ENCODE results near the gene IP6K3.
A peak's percentile ranks its signal among the peaks of the same experiment; 100 is the strongest.

Gene IP6K3

DNA sequence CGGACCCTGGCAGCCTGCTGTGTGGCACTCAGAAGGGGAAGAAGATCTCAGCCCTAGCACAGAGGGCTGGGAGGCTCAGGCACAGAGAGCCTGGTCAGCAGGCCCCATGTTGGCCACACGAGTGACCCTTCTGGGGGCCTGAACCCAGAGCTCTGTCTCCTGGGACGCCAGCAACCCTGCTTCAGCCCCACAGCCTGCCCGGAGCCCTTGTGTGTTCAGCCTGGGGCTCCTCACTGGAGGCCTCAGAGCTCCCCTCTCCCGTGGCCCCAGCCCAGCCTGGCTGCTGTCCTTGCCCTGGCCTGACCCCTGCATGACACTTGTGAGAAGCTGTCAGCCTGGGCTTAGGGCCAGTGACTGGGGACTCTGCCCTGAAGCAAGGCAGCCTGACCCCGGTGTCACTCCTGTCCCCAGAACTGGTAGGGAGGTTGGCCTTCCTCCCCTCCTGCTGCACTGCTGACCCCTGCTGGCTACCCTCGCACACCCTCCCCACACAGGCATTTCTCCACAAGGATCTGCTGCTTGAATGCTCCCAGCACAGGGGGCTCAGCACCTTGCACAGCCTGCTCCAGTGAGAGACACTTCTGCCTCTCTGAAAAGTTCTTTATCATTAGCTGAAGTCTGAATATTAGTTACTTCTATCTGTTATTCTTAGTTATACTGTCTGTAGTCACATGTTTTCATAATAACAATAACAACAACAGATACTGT, 15.4 kb upstream of the IP6K3 start:
- peak in 1 of 3 donors; percentile 16 for DNase-seq (ENCODE audit: low read depth in 3 of 3, low spot score in 1 of 3)

DNA sequence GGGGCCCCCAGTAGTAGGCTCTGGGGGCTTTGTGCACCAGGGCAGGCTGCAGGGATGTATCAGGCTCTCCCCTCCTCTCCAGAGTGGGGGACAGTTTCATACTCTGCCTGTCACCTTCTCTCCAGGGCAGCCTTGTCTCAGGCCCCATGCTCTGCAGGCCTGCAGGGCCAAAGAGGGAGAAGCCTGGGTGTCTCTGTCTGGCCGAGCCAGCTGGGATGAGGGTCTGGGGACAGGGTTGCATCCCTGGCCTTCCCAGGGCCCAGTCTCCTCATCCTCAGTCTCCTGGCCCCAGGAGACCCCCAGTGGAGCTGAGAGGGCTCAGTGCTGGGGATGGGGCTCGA, 14.8 kb upstream of the IP6K3 start:
- no peak for DNase-seq (ENCODE audit: low read depth in 3 of 3, low spot score in 1 of 3)

DNA sequence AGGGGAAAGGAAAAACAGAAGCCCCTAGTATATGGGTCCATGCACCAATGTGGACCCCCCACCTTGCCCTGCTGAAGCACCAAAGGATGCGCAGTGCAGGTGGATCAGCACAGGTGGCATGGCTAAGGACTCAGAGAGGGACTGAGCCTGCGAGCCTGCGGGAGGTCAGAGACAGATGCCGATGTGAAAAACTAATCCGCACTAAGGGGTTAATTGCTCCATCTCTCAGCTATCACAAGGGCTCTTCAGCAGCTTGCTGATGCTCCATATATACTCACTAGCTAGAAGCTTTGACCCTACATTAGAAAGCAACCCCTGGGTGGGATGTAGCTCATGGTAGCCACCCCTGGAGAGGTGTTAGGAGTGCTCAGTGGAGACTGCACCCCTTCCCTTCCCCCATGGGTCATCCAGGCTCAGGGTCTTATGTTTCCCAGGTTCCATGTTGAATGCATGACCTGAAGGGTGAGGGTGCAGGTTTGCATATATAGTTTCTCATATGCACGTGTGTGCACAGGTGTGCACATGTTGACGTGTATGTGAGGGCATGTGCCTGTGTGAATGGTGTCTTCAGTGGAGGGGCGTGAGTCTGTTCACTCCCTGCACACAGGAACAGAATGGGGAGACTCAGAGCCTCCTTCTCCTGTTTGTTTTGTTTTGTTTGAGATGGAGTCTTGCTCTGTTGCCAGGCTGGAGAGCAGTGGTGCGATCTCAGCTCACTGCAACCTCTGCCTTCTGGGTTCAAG, 13.4 kb upstream of the IP6K3 start:
- no peak for DNase-seq (ENCODE audit: low read depth in 3 of 3, low spot score in 1 of 3)

DNA sequence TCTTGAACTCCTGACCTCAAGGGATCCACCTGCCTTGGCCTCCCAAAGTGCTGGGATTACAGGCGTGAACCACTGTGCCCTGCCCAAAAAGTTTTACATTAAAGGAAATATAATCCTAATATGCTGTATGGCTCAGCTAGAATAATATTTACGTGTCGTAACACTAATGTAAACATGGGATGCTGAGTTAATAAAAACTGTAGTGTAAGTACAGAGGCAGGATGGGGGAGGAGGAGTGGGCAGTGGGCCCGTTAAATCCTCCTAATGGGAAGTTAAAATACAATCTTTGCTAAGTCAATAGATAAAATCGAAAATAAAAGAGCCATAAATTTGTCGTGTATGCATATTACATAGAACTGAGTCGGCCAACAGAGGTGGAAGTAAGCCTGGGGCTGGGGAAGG, 12.1 kb upstream of the IP6K3 start:
- no peak for DNase-seq (ENCODE audit: low read depth in 3 of 3, low spot score in 1 of 3)

DNA sequence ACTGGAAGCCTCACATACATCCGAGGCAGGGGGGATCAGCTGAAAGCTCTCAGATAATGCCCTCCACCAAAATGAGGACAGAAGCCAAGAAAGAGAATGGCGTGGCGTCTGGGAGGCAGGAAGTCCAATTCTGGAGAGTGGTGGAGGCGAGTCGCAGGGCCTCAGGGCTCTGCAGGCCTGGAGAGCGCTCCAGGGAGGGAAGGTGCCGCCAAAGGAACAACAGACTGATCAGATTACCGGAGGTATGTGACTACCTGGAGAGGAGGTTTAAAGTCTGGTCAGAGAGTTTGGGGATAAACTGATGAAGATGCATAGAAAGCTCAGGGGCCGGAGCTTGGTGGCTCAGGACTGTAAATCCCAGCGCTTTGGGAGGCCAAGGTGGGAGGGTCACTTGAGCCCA, 11.2 kb upstream of the IP6K3 start:
- no peak for DNase-seq (ENCODE audit: low read depth in 3 of 3, low spot score in 1 of 3)

DNA sequence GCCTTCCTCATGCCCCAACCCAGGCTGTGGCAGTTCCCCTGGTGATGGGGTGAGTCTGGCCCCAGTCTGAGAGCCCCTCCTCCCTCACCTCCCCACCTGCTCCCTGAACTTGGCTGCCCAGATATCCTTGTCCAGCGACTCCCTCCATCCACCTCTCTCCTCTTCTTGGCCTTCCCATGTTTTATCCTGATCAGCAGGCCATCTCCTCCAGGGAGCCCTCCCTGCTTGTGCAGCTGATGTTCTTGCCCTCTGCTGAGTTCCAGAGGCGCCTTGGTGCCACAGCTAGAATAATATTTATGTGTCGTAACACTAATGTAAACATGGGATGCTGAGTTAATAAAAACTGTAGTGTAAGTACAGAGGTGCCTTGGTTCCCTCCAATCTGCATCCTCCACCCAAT, 10.4 kb upstream of the IP6K3 start:
- DNase-seq (ENCODE audit: low read depth in 3 of 3, low spot score in 1 of 3), result no peak

DNA sequence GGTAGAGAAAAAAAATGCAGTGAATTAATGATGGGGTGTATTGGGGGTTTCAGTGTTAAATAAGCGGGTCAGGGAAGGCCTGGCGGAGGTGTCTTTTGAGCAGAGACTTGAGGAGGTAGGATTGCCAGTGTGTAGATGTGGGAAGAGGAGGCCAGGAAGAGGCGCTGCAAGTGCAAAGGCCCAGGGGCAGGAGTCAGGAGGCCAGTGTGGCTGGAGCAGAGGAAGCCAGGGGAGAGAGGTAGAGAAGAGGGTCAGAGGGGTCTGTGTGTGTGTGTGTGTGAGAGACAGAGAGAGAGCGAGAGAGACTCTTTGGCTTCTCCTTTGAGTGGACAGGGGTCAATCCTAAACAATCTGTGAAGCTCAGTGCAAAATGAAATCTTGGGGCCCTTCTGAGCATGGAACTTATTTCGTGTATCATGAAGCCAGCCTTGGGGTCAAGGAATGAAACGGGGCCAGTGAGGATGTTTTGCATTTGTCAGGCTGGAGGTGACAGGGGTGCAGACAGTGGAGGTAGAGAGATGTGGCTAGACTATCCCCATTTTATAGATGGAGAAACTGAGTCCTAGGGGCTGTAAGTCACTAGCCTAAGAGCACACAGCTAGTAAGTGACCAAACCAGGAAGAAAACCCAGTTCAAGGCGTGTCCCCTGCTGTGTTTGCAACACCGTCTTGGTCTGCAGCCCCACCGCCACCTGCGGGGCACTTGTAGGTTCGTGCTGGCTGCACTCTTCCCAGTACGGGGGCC, 9.7 kb upstream of the IP6K3 start:
- no peak for DNase-seq (ENCODE audit: low read depth in 3 of 3, low spot score in 1 of 3)

DNA sequence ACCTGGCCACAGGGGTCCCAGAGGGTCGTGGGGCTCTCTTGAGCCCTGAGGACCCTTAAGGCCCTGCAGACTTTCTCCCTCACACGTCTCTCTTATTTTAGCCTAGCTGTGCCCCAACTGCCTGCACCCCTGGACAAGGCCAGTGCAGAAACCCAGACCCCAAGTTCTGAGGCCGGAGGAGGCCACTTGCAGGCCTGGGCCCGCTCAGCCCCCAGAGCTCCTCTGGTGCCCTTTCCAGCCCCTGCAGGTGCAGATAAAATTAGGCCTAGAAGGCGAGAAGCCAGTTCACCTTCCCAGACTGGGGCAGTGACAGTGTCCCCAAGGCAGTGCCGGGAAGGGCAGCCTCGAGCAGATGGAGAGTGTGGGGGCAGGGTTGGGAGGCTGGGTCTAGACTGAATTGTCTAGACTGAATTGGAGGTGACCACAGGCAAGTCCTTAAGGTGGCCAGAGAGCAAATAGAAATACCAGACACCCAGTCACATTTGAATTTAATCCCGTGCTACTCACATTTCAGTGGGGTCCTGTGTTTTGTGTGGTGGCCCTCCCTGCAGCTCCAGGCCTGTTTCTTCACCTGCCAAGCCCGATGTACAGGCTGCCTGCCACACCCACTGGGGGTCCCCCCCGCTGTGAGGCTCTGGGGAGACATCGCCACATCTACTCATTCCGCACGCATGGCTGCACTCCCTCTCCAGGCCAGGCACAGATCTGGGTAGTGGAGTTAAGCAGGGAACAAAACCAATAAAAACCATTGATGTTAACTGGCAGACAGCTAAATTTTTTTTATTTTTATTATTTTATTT, 8.6 kb upstream of the IP6K3 start:
- DNase-seq (ENCODE audit: low read depth in 3 of 3, low spot score in 1 of 3), result no peak

DNA sequence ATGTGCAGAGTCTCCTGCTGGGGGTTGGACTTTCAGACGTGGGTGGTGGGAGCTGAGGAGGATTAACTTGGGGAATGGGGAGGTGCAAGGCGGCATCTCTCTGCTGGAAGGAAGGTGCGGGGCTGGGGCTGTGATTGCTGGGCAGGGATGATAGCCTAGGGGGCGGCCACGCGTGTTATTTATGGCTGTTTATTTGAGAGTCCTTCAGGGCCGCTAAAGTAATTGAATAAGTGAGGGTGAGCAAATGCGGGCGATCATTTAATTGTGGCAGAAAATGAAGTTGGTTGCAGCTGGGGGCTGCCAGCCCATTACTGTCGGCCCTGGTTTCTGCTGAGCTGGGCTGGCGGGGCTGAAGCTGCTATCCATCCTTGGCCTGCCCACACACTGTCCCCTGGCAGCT, 7.5 kb upstream of the IP6K3 start:
- DNase-seq (ENCODE audit: low read depth in 3 of 3, low spot score in 1 of 3), result no peak

DNA sequence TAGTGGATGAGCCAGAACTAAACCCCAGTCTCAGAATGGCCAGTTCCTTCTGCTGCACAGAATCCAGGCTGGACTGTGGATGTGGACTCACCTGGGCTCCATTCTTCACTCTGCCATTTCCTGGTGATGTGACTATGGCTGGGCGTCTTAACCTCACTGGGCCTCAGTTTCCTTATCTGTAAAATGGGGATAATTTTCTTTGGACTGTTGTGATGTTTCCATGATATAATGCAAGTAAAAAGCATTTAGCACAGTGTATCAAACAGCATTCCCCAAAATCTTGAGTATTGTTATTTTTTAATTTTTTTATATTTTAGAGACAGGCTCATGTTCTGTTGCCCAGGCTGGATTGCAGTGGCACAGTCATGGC, 5.9 kb upstream of the IP6K3 start:
- no peak for DNase-seq (ENCODE audit: low read depth in 3 of 3, low spot score in 1 of 3)

DNA sequence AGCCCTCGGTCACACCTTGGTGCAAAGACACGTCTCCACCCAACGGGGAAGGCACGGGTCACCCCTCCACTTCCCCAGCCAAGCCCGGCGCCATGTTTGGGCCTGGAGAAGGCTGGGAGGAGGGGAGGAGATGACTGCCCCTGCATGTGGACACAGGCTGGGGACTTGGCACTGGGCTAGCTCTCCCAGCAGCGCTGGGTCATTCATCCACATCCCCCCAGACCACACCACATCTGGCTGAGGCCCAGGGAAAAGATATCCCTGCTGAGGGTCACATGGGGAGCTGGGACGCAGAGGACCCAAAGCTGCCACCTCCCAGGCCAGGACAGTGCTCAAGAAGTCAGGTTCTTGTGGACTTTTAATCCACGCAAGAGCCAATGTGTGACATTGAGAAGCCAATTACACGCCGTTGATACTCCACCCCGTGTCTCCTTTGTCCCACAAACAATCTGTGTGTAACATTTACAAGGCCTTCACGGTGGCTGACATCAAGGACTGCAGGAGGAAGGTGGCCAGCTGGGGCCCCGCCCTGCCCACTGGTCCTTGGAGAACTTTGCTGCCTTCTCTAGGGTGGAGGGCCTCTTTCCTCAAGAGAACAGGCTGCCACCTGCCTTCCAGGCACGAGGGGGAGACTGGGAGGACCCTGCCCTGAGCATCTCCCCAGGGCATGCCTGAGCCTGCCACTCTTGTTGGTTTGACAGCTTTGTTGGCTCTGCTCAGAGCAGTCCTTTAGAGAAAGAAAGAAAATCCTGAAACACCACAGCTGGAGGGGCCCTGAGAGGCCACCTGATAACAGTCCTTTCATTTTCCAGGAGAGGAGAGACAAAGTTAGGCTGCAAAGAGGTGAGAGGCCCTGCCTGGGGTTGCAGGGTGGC, 5.3 kb upstream of the IP6K3 start:
- DNase-seq (ENCODE audit: low read depth in 3 of 3, low spot score in 1 of 3), result no peak

DNA sequence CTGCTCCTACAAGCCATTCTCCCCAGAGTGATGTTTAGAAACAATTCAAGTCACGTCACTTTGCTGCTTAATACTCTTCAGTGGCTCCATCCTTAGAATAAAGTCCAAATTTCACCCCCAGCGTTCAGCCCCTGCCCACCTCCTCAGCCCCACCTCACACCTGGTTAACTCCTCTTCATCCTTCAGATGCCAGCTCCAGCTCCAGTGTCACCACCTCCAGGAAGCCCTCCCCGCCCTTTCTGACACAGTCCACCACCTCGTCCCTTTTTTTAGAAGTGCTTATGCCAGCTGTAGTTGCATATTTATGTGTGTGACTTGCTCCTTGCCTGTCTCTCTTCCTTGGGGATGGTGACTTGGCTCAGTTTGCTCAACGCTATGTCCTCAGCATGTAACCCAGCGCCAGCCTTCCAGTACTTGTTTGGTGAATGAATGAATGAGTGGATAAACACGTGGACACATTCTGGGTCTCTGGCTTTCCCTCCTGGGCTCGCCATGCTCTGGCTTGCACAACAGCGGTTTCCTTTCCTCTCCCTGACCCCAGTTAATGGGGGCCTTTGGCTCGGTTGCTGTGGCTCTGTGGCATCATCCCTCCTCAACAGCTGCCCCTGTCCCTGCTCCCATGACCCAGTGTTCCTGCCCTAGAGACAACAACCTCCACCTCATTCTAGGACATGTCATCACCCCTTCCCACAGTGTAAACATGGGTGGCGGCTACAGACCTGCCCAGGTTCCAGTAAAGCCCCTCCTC, 3.7 kb upstream of the IP6K3 start:
- no peak for DNase-seq (ENCODE audit: low read depth in 3 of 3, low spot score in 1 of 3)

DNA sequence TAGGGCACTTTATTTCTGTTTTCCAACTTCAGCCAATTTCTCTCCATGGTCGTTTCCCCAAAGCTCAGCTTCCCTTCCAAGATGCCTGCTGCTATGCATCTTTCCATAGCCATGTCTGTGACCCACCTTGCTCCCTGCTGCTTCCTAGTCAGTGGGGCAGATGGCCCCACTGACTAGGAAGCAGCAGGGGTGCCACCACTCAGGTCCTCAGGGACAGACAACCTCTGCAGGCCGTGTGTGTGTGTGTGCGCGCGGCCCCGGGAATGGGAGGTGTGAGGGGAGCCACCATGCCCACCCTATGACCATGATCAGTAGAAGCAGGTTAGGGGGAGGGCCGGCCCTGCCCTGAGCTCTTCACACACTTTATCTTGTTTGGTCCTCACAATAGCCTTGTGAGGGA, 2.7 kb upstream of the IP6K3 start:
- no peak for DNase-seq (ENCODE audit: low read depth in 3 of 3, low spot score in 1 of 3)

DNA sequence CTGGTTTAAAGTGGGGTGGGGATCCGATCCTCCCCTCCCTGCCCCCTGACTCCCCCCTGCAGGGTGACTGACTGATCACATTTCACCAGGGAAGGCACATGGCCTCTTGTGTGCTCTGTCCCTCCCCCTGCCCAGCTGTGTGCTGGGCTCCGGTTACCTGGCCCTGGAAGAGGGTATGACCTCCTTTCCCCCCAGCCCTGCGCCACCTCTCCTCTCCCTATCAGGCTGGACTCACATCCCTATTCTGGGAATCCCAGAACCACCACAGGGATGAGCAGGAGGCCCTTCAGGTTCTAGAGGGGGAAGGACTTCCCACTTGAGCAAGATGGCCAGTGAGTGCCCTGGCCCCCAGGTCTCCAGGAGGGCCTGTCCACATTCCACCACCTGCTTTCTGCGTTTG, 2.1 kb upstream of the IP6K3 start:
- DNase-seq (ENCODE audit: low read depth in 3 of 3, low spot score in 1 of 3), result no peak

DNA sequence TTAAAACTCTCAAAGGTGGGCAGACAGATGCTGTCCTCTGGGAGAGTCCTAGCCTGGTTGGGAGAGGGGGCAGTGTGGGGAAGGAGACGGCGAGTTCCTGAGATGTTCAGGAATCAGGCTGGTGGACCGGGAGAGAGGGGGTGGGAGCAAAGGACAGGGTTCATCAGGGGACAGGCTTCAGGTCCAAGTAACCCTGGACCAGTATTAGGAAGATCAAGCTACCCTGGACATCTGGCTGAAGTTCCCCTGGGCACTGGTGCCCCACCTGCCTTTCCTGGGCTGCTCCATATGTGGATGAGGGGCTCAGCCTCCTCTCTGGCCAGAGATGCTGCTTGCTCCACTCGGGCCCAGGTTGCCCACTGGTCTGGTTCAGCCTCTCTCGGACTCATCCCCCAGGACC, 1.1 kb upstream of the IP6K3 start:
- DNase-seq (ENCODE audit: low read depth in 3 of 3, low spot score in 1 of 3), result no peak

DNA sequence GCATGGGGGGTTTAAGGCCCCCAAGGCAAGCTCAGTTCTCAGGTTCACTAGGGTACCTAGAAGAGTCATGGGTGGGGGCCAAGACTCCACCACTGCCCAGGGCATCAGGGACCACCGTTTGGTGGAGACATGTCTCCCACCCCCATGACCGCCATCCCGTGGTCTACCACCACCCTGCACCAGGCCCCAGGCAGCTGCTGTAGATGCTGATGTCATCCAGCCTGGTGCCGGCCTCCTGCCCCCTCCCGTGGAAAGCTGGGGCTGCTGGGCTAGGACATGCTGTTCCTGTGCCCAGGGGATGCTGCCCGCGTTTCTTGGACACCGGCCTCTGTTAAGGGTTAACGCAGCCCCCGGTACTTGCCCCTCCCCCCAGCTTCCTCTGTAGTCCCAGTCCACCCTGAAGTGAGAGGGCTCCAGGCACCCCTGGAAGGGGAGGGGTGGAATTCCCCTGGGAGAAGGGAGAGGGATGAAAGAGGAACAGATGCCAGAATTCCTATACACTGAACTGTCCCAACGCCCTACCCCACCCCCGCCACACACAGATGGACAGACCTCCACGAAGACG, 587 bp downstream of the IP6K3 start:
- no peak for DNase-seq (ENCODE audit: low read depth in 3 of 3, low spot score in 1 of 3)

DNA sequence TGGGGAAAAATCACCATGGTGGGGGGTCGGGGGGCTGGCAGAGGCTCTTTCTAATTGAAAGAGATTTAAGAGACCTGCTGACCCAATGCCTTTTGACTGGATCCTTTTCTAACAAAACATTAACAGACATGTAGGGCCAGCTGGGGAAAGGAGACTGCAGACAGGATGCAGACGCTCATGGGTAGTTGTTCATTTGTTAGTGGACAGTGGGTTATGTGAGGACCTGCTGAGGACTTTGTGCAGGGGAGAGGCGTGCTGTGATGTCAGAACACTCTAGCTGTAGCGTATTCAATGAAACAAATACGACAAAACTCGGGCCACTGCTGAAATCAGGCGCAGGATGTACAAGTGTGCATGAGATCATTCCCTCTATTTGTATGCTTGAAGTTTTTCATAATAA, 1.2 kb downstream of the IP6K3 start:
- DNase-seq (ENCODE audit: low read depth in 3 of 3, low spot score in 1 of 3), result no peak

DNA sequence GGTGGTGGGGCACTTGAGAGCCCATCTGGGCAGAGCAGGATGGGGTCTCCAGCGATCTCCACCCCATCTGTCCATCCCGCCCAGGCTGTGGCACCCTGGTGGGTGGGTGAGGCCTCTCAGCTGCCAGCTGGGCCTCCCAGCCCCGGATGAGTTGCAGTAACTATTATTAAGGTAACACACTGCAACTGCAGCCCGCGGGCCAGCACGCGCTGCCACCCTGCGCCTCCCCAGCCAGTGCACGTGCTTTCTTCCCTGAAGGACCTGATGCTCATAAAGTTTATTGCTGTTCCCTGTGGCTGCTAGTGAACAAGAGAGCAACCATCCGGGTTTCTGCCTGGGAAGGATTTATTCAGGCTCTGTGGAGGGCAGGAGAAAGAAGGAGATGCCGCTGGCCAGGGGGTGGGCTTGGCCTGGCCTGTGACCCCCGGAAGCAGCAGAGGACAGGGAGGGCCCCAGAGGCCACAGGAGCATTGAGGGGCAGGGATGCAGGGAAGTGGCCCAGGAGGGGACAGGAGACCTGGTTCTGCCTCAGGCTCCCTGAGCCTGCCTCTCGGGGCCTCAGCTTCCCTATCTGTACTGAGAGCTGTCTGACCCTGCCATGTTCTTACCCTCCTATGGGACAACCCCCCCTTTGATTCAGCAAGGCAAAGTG, 1.7 kb downstream of the IP6K3 start:
- DNase-seq (ENCODE audit: low read depth in 3 of 3, low spot score in 1 of 3), result no peak

Measured in stimulated activated CD4-positive, alpha-beta T cell treated with anti-CD3 and anti-CD28 coated beads, TNF-alpha, amount 100 ng/mL, for 1 hour (primary cell).